ENCODE results near the gene PANX1.

The PANX1 gene

GRCh38 chr11:94185416-94186084 lies 56.9 kb downstream of the PANX1 start:
- no peak for DNase-seq (ENCODE audit: low read depth in 3 of 3)

GRCh38 chr11:94186342-94187203 lies 57.9 kb downstream of the PANX1 start:
- no peak for DNase-seq (ENCODE audit: low read depth in 3 of 3)

GRCh38 chr11:94193288-94193687 lies 64.6 kb downstream of the PANX1 start:
- DNase-seq (ENCODE audit: low read depth in 3 of 3), result no peak

GRCh38 chr11:94194712-94195111 lies 66.1 kb downstream of the PANX1 start:
- DNase-seq (ENCODE audit: low read depth in 3 of 3), result no peak

- no peak for DNase-seq (ENCODE audit: low read depth in 3 of 3)
These were observed 67.7 kb downstream of the PANX1 start for GRCh38 chr11:94196363-94196762.

- DNase-seq (ENCODE audit: low read depth in 3 of 3), result no peak
These were observed 70.1 kb downstream of the PANX1 start for GRCh38 chr11:94198718-94199117.

- no peak for DNase-seq (ENCODE audit: low read depth in 3 of 3)
These were observed 70.8 kb downstream of the PANX1 start for GRCh38 chr11:94199136-94200130.

GRCh38 chr11:94201004-94201465 lies 72.4 kb downstream of the PANX1 start:
- DNase-seq (ENCODE audit: low read depth in 3 of 3), result no peak

- DNase-seq (ENCODE audit: low read depth in 3 of 3), result no peak
These were observed 74.4 kb downstream of the PANX1 start for GRCh38 chr11:94203070-94203469.

GRCh38 chr11:94211261-94211830 lies 82.7 kb downstream of the PANX1 start:
- DNase-seq (ENCODE audit: low read depth in 3 of 3), result no peak

GRCh38 chr11:94212898-94213297 lies 84.3 kb downstream of the PANX1 start:
- no peak for DNase-seq (ENCODE audit: low read depth in 3 of 3)

- DNase-seq (ENCODE audit: low read depth in 3 of 3), result no peak
These were observed 89.1 kb downstream of the PANX1 start for GRCh38 chr11:94217705-94218104.

GRCh38 chr11:94218372-94218771 lies 89.7 kb downstream of the PANX1 start:
- DNase-seq (ENCODE audit: low read depth in 3 of 3), result no peak

- no peak for DNase-seq (ENCODE audit: low read depth in 3 of 3)
These were observed 91.1 kb downstream of the PANX1 start for GRCh38 chr11:94219771-94220170.

GRCh38 chr11:94224078-94224477 lies 95.4 kb downstream of the PANX1 start:
- no peak for DNase-seq (ENCODE audit: low read depth in 3 of 3)
